Neural cell (in vitro differentiated cells): Measurements from ENCODE around the gene ADCY2. TPM values are rescaled to one million over a fixed set of nuclear protein-coding genes. Genes with fewer than 3 reads are reported as not detected.

ENCODE experiments used
- H2AFZ ChIP-seq: fragments of 200-600, 300-800 bp; sonication (generic), shearing (Covaris generic); 2 replicates; pipeline ENCODE4 v1.6.0; 2014; ENCODE audit warnings: low read depth, mild to moderate bottlenecking, antibody characterized with exemption, low read length, moderate library complexity
- H3F3A ChIP-seq: fragments of 200-600 bp; shearing (Covaris generic); 2 replicates; pipeline ENCODE4 v1.6.1; 2016; ENCODE audit warnings: mild to moderate bottlenecking, moderate library complexity, mixed read lengths, antibody characterized with exemption, low read length; ENCODE audit not compliant: insufficient read depth, poor library complexity, severe bottlenecking
- H3K27ac ChIP-seq: fragments of 200-600, 300-800 bp; sonication (generic), shearing (Covaris generic); 2 replicates; pipeline ENCODE4 v1.5.1; 2014; ENCODE audit warnings: mild to moderate bottlenecking, low read length, moderate library complexity
- H3K27me3 ChIP-seq: fragments of 300-800, 200-600 bp; sonication (generic), shearing (Covaris generic); 2 replicates; pipeline ENCODE4 v1.6.0; 2014; ENCODE audit warnings: mild to moderate bottlenecking, low read depth, low read length, moderate library complexity; ENCODE audit not compliant: insufficient read depth
- H3K36me3 ChIP-seq: fragments of 300-800, 200-600 bp; sonication (generic), shearing (Covaris generic); 2 replicates; pipeline ENCODE4 v1.5.1; 2014; ENCODE audit warnings: mild to moderate bottlenecking, antibody characterized with exemption, low read length, moderate library complexity; ENCODE audit not compliant: insufficient read depth
- H3K4me2 ChIP-seq: fragments of 300-800, 200-600 bp; sonication (generic), shearing (Covaris generic); 2 replicates; pipeline ENCODE4 v1.6.0; 2014; ENCODE audit warnings: mild to moderate bottlenecking, low read length
- H3K4me3 ChIP-seq: fragments of 300-800, 200-600 bp; sonication (generic), shearing (Covaris generic); 2 replicates; pipeline ENCODE4 v1.5.1; 2014; ENCODE audit warnings: mild to moderate bottlenecking, low read length, moderate library complexity
- H3K79me2 ChIP-seq: fragments of 200-600 bp; shearing (Covaris generic); replicated peaks from 2 replicates; pipeline ENCODE4 v1.6.0; 2014; ENCODE audit warnings: mild to moderate bottlenecking, low read length, moderate library complexity; ENCODE audit not compliant: insufficient read depth
- H3K9ac ChIP-seq: fragments of 300-800, 200-600 bp; sonication (generic), shearing (Covaris generic); 2 replicates; pipeline ENCODE4 v1.6.1; 2016; ENCODE audit warnings: mild to moderate bottlenecking, low read length, mixed read lengths
- H3K9me2 ChIP-seq: fragments of 200-600 bp; shearing (Covaris generic); 2 replicates; pipeline ENCODE4 v1.6.1; 2016; ENCODE audit warnings: mild to moderate bottlenecking, low read length, mixed read lengths; ENCODE audit not compliant: insufficient read depth
- H3K9me3 ChIP-seq: fragments of 200-600, 300-800 bp; sonication (generic), shearing (Covaris generic); 2 replicates; pipeline ENCODE4 v1.6.1; 2016; ENCODE audit warnings: mild to moderate bottlenecking, mixed run types, low read length, moderate library complexity, mixed read lengths
- H4K20me1 ChIP-seq: fragments of 200-600 bp; shearing (Covaris generic); 2 replicates; pipeline ENCODE4 v1.6.1; 2016; ENCODE audit warnings: mild to moderate bottlenecking, mixed run types; ENCODE audit not compliant: insufficient read depth
- EP300 ChIP-seq: fragments of 450-650 bp; conservative IDR thresholded peaks from 2 replicates; pipeline ENCODE4 v1.6.1; 2014; ENCODE audit warnings: antibody characterized with exemption, mild to moderate bottlenecking, moderate library complexity; ENCODE audit not compliant: poor library complexity, severe bottlenecking
- EZH2 ChIP-seq: fragments of 200-600, 300-800 bp; shearing (Covaris generic), sonication (generic); IDR thresholded peaks from 2 replicates; pipeline ENCODE4 v1.6.1; 2014; ENCODE audit warnings: antibody characterized with exemption, low read length, borderline replicate concordance, mild to moderate bottlenecking; ENCODE audit not compliant: insufficient read depth, poor library complexity, severe bottlenecking
- MXI1 ChIP-seq: fragments of 450-650 bp; conservative IDR thresholded peaks from 2 replicates; pipeline ENCODE4 v1.6.1; 2014; ENCODE audit warnings: antibody characterized with exemption, mild to moderate bottlenecking; ENCODE audit not compliant: poor library complexity, severe bottlenecking
- POLR2AphosphoS5 ChIP-seq: IDR thresholded peaks from 2 replicates; pipeline ENCODE4 v1.6.1; 2012
- RAD21 ChIP-seq: fragments of 450-650 bp; conservative IDR thresholded peaks from 2 replicates; pipeline ENCODE4 v1.6.1; 2014; ENCODE audit warnings: antibody characterized with exemption, mild to moderate bottlenecking, moderate library complexity
- SMC3 ChIP-seq: fragments of 450-650 bp; conservative IDR thresholded peaks from 2 replicates; pipeline ENCODE4 v1.6.1; 2014; ENCODE audit warnings: antibody characterized with exemption, mild to moderate bottlenecking, moderate library complexity; ENCODE audit not compliant: poor library complexity
- TAF1 ChIP-seq: IDR thresholded peaks from 2 replicates; pipeline ENCODE4 v1.6.1; 2012; ENCODE audit warnings: low read depth
- polyA plus RNA-seq: library from polyadenylated mRNA; depleted of rRNA; stranded (reverse); fragments of >200 nt; gene quantifications from 2 replicates; pipeline ENCODE4 v1.2.3, GENCODE V29; 2014
- TF ChIP-seq, protein P1 (sequence below): fragments of 450-650 bp; IDR thresholded peaks from 2 replicates; pipeline ENCODE4 v1.5.1; 2014; ENCODE audit warnings: antibody characterized with exemption, mild to moderate bottlenecking, moderate library complexity; ENCODE audit not compliant: poor library complexity, severe bottlenecking
- TF ChIP-seq, protein P2 (sequence below): IDR thresholded peaks from 2 replicates; pipeline ENCODE4 v1.6.1; 2012; ENCODE audit warnings: borderline replicate concordance

ADCY2 gene
- polyA plus RNA-seq, 1 donor from 2014 or later = 1.9 TPM

DNA sequence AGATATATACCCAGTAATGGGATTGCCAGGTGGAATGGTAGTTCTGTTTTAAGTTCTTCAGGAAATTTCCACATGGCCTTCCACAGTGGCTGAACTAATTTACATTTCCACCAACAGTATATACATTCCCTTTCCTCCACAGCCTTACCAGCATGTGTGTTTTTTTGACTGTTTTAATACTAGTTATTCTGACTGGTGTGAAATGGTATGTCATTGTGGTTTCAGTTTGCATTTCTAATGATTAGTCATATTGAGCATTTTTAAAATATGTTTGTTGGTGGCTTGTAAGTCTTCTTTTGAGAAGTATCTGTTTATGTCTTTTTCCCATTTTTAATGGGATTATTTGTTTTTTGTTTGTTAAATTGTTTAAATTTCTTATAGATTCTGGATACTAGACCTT lies 246.1 kb downstream of the ADCY2 start:
- Histone ChIP-seq H3K27ac (no peak overlapping the region), H3K79me2 (no peaks in the 10 kb centered on the region), H3K27me3 (no peaks in the 10 kb centered on the region), H3K9me3 (no peaks in the 10 kb centered on the region), H3K9ac (no peak overlapping the region), H3K9me2 (no peaks in the 10 kb centered on the region), H3K4me3 (no peak overlapping the region), H2AFZ (no peak overlapping the region), H3K4me2 (no peak overlapping the region), H3F3A (no peaks in the 10 kb centered on the region), H3K36me3 (no peaks in the 10 kb centered on the region), H4K20me1 (no peaks in the 10 kb centered on the region)
- no peak for TF ChIP-seq EP300
- TF ChIP-seq TAF1 = no peak
- TF ChIP-seq, protein P1, sequence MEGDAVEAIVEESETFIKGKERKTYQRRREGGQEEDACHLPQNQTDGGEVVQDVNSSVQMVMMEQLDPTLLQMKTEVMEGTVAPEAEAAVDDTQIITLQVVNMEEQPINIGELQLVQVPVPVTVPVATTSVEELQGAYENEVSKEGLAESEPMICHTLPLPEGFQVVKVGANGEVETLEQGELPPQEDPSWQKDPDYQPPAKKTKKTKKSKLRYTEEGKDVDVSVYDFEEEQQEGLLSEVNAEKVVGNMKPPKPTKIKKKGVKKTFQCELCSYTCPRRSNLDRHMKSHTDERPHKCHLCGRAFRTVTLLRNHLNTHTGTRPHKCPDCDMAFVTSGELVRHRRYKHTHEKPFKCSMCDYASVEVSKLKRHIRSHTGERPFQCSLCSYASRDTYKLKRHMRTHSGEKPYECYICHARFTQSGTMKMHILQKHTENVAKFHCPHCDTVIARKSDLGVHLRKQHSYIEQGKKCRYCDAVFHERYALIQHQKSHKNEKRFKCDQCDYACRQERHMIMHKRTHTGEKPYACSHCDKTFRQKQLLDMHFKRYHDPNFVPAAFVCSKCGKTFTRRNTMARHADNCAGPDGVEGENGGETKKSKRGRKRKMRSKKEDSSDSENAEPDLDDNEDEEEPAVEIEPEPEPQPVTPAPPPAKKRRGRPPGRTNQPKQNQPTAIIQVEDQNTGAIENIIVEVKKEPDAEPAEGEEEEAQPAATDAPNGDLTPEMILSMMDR = no peak
- TF ChIP-seq SMC3 = no peak
- TF ChIP-seq POLR2AphosphoS5 = no peak
- no peak for TF ChIP-seq EZH2
- TF ChIP-seq, protein P2, sequence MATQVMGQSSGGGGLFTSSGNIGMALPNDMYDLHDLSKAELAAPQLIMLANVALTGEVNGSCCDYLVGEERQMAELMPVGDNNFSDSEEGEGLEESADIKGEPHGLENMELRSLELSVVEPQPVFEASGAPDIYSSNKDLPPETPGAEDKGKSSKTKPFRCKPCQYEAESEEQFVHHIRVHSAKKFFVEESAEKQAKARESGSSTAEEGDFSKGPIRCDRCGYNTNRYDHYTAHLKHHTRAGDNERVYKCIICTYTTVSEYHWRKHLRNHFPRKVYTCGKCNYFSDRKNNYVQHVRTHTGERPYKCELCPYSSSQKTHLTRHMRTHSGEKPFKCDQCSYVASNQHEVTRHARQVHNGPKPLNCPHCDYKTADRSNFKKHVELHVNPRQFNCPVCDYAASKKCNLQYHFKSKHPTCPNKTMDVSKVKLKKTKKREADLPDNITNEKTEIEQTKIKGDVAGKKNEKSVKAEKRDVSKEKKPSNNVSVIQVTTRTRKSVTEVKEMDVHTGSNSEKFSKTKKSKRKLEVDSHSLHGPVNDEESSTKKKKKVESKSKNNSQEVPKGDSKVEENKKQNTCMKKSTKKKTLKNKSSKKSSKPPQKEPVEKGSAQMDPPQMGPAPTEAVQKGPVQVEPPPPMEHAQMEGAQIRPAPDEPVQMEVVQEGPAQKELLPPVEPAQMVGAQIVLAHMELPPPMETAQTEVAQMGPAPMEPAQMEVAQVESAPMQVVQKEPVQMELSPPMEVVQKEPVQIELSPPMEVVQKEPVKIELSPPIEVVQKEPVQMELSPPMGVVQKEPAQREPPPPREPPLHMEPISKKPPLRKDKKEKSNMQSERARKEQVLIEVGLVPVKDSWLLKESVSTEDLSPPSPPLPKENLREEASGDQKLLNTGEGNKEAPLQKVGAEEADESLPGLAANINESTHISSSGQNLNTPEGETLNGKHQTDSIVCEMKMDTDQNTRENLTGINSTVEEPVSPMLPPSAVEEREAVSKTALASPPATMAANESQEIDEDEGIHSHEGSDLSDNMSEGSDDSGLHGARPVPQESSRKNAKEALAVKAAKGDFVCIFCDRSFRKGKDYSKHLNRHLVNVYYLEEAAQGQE = no peak
- TF ChIP-seq MXI1 = no peak
- no peak for TF ChIP-seq RAD21

DNA sequence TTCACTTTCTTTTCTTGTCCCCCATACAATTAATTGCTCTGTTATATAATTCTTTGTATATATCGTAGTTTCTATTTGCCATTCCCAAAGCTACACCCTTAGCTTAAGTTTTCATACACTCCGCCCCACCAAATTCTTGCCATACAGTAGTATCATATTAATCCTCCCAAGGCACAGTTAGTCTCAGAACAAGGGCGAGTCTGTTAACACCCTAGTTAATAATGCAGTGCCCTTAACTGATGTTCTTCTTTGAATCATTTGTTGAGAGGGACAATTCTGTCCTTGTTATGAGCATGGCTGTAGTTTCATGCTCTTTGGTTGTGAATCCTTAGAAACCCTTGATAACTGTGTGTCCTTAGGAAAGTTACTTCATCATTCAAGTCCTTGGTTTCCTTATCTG lies 248.8 kb downstream of the ADCY2 start:
- no peaks in the 10 kb centered on the region for H3F3A ChIP-seq
- no peaks in the 10 kb centered on the region for H3K36me3 ChIP-seq
- no peak overlapping the region for H3K9ac ChIP-seq
- no peak overlapping the region for H3K4me3 ChIP-seq
- no peak overlapping the region for H3K4me2 ChIP-seq
- no peaks in the 10 kb centered on the region for H3K27me3 ChIP-seq
- TF ChIP-seq TAF1 (no peak), EP300 (no peak), SMC3 (no peak), EZH2 (no peak), RAD21 (no peak), MXI1 (no peak), POLR2AphosphoS5 (no peak)
- TF ChIP-seq, protein P2 = no peak
- TF ChIP-seq, protein P1 = no peak
- no peaks in the 10 kb centered on the region for H3K9me2 ChIP-seq
- H3K27ac ChIP-seq = no peak overlapping the region
- no peaks in the 10 kb centered on the region for H3K79me2 ChIP-seq
- no peaks in the 10 kb centered on the region for H4K20me1 ChIP-seq
- H3K9me3 ChIP-seq = no peaks in the 10 kb centered on the region
- no peak overlapping the region for H2AFZ ChIP-seq
